HEK293 (cell line): Measurements from ENCODE around the gene ABHD16B.

Experiments used
- YY1 ChIP-seq: fragments of 450-650 bp; formaldehyde crosslinking; IDR thresholded peaks from 2 replicates; pipeline ENCODE4 v1.5.1; 2018; ENCODE audit warnings: missing biosample characterization, missing genetic modification characterization
- ZFP37 ChIP-seq: fragments of 450-650 bp; formaldehyde crosslinking; IDR thresholded peaks from 2 replicates; pipeline ENCODE4 v1.5.1; 2016; ENCODE audit warnings: missing biosample characterization, missing genetic modification characterization
- ZNF24 ChIP-seq: fragments of 450-650 bp; formaldehyde crosslinking; IDR thresholded peaks from 2 replicates; pipeline ENCODE4 v1.5.1; 2016; ENCODE audit warnings: missing biosample characterization, missing genetic modification characterization
- ZNF707 ChIP-seq: fragments of 450-650 bp; formaldehyde crosslinking; IDR thresholded peaks from 2 replicates; pipeline ENCODE4 v1.5.1; 2016; ENCODE audit warnings: missing biosample characterization, missing genetic modification characterization
- TF ChIP-seq, protein P1 (sequence below): fragments of 450-650 bp; formaldehyde crosslinking; IDR thresholded peaks from 2 replicates; pipeline ENCODE4 v1.5.1; 2016; ENCODE audit warnings: missing biosample characterization, missing genetic modification characterization
- TF ChIP-seq, protein P2 (sequence below): fragments of 450-650 bp; formaldehyde crosslinking; IDR thresholded peaks from 2 replicates; pipeline ENCODE4 v1.5.1; 2017; ENCODE audit warnings: missing biosample characterization, missing genetic modification characterization

DNA sequence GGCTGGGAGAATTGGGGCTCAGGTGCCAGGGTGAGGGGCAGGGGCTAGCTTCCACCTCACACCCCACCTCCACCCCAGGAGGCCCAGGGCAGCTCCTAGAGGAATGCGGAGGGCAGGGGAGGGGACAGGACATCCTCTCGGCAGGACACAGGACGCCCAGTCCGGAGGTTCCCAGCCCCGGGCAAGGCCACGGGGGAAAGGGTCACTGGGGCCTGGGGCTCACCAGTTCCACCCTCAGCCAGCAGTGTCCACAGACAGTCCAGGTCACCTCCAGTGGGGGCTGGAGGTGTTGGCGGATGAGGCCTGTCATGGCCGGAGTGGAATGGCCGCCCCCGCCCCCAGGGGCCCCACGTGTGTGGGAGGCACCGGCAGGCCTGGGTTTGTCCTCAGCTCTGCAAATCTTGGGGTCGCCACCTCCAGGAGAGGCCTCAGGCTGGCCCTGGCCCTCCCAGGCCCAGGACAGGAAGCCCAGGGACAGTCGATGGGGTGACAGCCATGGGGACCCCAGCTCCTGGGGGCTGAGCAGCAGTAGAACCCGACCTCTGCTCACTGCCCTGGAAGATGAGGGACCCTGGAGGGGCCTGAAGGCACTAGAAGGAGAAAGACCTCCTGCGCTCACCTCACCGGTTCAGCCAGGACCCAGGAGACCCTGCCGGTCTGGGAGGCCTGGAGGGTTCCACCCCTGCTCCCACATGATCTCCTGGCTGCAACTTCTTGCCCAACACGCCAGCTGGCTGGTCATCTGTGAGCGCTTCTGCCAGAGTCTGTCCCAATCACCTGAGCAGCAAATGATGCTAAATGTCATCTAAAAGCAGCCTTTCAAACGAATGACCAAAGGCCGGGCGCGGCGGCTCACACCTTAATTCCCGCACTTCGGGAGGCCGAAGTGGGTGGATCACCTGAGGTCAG, 13.0 kb upstream of the ABHD16B start:
- TF ChIP-seq ZFP37, result no peak
- no peak for TF ChIP-seq YY1 (tag by site-specific recombination)
- TF ChIP-seq ZNF707 (tag by site-specific recombination), result no peak
- TF ChIP-seq ZNF24 (tag by site-specific recombination), result no peak
- TF ChIP-seq, protein P1, sequence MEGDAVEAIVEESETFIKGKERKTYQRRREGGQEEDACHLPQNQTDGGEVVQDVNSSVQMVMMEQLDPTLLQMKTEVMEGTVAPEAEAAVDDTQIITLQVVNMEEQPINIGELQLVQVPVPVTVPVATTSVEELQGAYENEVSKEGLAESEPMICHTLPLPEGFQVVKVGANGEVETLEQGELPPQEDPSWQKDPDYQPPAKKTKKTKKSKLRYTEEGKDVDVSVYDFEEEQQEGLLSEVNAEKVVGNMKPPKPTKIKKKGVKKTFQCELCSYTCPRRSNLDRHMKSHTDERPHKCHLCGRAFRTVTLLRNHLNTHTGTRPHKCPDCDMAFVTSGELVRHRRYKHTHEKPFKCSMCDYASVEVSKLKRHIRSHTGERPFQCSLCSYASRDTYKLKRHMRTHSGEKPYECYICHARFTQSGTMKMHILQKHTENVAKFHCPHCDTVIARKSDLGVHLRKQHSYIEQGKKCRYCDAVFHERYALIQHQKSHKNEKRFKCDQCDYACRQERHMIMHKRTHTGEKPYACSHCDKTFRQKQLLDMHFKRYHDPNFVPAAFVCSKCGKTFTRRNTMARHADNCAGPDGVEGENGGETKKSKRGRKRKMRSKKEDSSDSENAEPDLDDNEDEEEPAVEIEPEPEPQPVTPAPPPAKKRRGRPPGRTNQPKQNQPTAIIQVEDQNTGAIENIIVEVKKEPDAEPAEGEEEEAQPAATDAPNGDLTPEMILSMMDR (tag by site-specific recombination), result no peak
- TF ChIP-seq, protein P2, sequence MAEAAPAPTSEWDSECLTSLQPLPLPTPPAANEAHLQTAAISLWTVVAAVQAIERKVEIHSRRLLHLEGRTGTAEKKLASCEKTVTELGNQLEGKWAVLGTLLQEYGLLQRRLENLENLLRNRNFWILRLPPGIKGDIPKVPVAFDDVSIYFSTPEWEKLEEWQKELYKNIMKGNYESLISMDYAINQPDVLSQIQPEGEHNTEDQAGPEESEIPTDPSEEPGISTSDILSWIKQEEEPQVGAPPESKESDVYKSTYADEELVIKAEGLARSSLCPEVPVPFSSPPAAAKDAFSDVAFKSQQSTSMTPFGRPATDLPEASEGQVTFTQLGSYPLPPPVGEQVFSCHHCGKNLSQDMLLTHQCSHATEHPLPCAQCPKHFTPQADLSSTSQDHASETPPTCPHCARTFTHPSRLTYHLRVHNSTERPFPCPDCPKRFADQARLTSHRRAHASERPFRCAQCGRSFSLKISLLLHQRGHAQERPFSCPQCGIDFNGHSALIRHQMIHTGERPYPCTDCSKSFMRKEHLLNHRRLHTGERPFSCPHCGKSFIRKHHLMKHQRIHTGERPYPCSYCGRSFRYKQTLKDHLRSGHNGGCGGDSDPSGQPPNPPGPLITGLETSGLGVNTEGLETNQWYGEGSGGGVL (tag by site-specific recombination), result no peak
